Activated T-cell treated with anti-CD3 and anti-CD28 coated beads, Interleukin-2, amount 50 U/mL, for 48 hours (primary cell): Measurements from ENCODE around the gene SYNGR2.
"Not testable (repeated sequence)": the region's sequence is repeated elsewhere in the genome, so short reads cannot be mapped to it uniquely, and the experiment has no call there.

Experiments used
- DNase-seq, 2 experiments: peaks; one replicate each; pipeline ENCODE4 v3.0.0-alpha.2; 2020

The SYNGR2 gene

GRCh38 chr17:78130090-78130436, 38.3 kb upstream of the SYNGR2 start:
- DNase-seq = no peak

GRCh38 chr17:78130437-78131101, 37.8 kb upstream of the SYNGR2 start, which contains the start of gene TMC8:
TSS of gene TMC8 (plus strand) at chr17:78130771. CDS start at chr17:78131589, 818 bp downstream.
- DNase-seq = peak; percentile 78 to 79

GRCh38 chr17:78131172-78132083, 37.0 kb upstream of the SYNGR2 start:
- DNase-seq = peak; percentile 76 to 83

GRCh38 chr17:78132084-78132676, 36.2 kb upstream of the SYNGR2 start:
- DNase-seq = peak; percentile 81 to 82

GRCh38 chr17:78132767-78133178, 35.6 kb upstream of the SYNGR2 start:
- peak in 1 of 2 experiments; percentile 58 for DNase-seq

GRCh38 chr17:78133179-78133951, 35.0 kb upstream of the SYNGR2 start:
- DNase-seq = peak; percentile 54 to 57

- DNase-seq = peak; percentile 81 to 85
These were observed 34.1 kb upstream of the SYNGR2 start for GRCh38 chr17:78133971-78134898.

- no peak for DNase-seq
These were observed 33.4 kb upstream of the SYNGR2 start for GRCh38 chr17:78134899-78135385.

- no peak for DNase-seq
These were observed 32.4 kb upstream of the SYNGR2 start for GRCh38 chr17:78135858-78136500.

- DNase-seq = peak; percentile 72 to 76
These were observed 30.8 kb upstream of the SYNGR2 start for GRCh38 chr17:78137392-78138203.

GRCh38 chr17:78138204-78139060, 29.9 kb upstream of the SYNGR2 start:
- DNase-seq = no peak

GRCh38 chr17:78139861-78140168, 28.6 kb upstream of the SYNGR2 start:
- DNase-seq = not testable (repeated sequence)

- peak; percentile 99 for DNase-seq
These were observed 28.0 kb upstream of the SYNGR2 start for GRCh38 chr17:78140169-78141051.

- DNase-seq = no peak
These were observed 26.8 kb upstream of the SYNGR2 start for GRCh38 chr17:78141437-78142118.

GRCh38 chr17:78142119-78142861, 26.1 kb upstream of the SYNGR2 start:
- no peak for DNase-seq
